SK-N-SH (cell line): ENCODE results near the gene SEC24D. TPM values are rescaled to one million over a fixed set of nuclear protein-coding genes. Genes with fewer than 3 reads are reported as not detected.

Source experiments
- CTCF ChIA-PET: fragments of 300-600, 350-600 bp; formaldehyde crosslinking; extraction: SDS; loops from one replicate; lab custom pipeline; 2021; lab: Yijun Ruan, JAX
- POLR2A ChIA-PET: fragments of 350-600 bp; sonication (Branson Sonifier 250); formaldehyde crosslinking; extraction: SDS; loops from one replicate; lab custom pipeline; 2020; ENCODE audit warnings: antibody characterized with exemption, inconsistent platforms; lab: Yijun Ruan, JAX
- DNase-seq: peaks from one replicate; pipeline ENCODE4 v3.0.0; 2012
- H2AFZ ChIP-seq: fragments of 200-600 bp; sonication (generic); 2 replicates; pipeline ENCODE4 v1.8.1; 2016; ENCODE audit warnings: antibody characterized with exemption, mild to moderate bottlenecking, low read depth
- H3F3A ChIP-seq: fragments of 200-600 bp; sonication (generic); replicated peaks from 2 replicates; pipeline ENCODE3; 2016; ENCODE audit warnings: antibody characterized with exemption, mild to moderate bottlenecking; ENCODE audit not compliant: insufficient read depth
- H3K27ac ChIP-seq, 2 experiments: fragments of 200-500 bp in 1 of 2; fragments of 200-600 bp in 1 of 2; sonication (Bioruptor generic) in 1 of 2; sonication (generic), shearing (Covaris generic) in 1 of 2; 2 replicates each; pipeline versions ENCODE4 v1.5.1 to v1.6.1; 2014 to 2016; ENCODE audit warnings: low read depth in 2 of 2, inconsistent platforms in 1 of 2, low read length in 1 of 2, mild to moderate bottlenecking in 1 of 2, mixed read lengths in 1 of 2
- H3K27me3 ChIP-seq: fragments of 200-600 bp; sonication (generic), shearing (Covaris generic); 2 replicates; pipeline ENCODE4 v1.6.1; 2016; ENCODE audit warnings: mixed run types; ENCODE audit not compliant: insufficient read depth
- H3K36me3 ChIP-seq, 2 experiments: fragments of 200-500 bp in 1 of 2; fragments of 200-600 bp in 1 of 2; sonication (Bioruptor generic) in 1 of 2; sonication (generic) in 1 of 2; replicated peaks in 1 of 2; 2 replicates each; pipeline versions ENCODE3 to v1.5.1; 2014 to 2016; ENCODE audit warnings: low read length in 1 of 2, mild to moderate bottlenecking in 1 of 2; ENCODE audit not compliant: insufficient read depth in 2 of 2, control insufficient read depth in 1 of 2
- H3K4me1 ChIP-seq, 2 experiments: fragments of 200-500 bp in 1 of 2; fragments of 200-600 bp in 1 of 2; sonication (Bioruptor generic) in 1 of 2; sonication (generic), shearing (Covaris generic) in 1 of 2; 2 replicates each; pipeline versions ENCODE4 v1.5.1 to v1.6.1; 2014 to 2016; ENCODE audit warnings: low read depth in 1 of 2, low read length in 1 of 2, mixed run types in 1 of 2; ENCODE audit not compliant: insufficient read depth in 2 of 2, control insufficient read depth in 1 of 2
- H3K4me2 ChIP-seq: fragments of 200-600 bp; sonication (generic), shearing (Covaris generic); 2 replicates; pipeline ENCODE4 v1.6.1; 2017; ENCODE audit warnings: mixed run types
- H3K4me3 ChIP-seq, 2 experiments: fragments of 200-500 bp in 1 of 2; fragments of 200-600 bp in 1 of 2; sonication (Bioruptor generic) in 1 of 2; sonication (generic), shearing (Covaris generic) in 1 of 2; 2 replicates each; pipeline versions ENCODE4 v1.5.1 to v1.8.1; 2014 to 2016; ENCODE audit warnings: low read depth in 2 of 2, inconsistent platforms in 1 of 2, low read length in 1 of 2, mild to moderate bottlenecking in 1 of 2, mixed read lengths in 1 of 2, moderate library complexity in 1 of 2
- H3K79me2 ChIP-seq: fragments of 200-600 bp; sonication (generic); 2 replicates; pipeline ENCODE4 v1.8.1; 2017; ENCODE audit warnings: mild to moderate bottlenecking; ENCODE audit not compliant: insufficient read depth
- H3K9ac ChIP-seq: fragments of 200-600 bp; sonication (generic); 2 replicates; pipeline ENCODE4 v1.6.1; 2017; ENCODE audit warnings: mixed run types
- H3K9me2 ChIP-seq: fragments of 200-600 bp; sonication (generic); 2 replicates; pipeline ENCODE4 v1.6.1; 2017; ENCODE audit warnings: mixed run types
- H3K9me3 ChIP-seq: fragments of 200-600 bp; sonication (generic); 2 replicates; pipeline ENCODE4 v1.6.1; 2017; ENCODE audit warnings: mixed run types, mild to moderate bottlenecking, moderate library complexity
- H4K20me1 ChIP-seq: fragments of 200-600 bp; sonication (generic); 2 replicates; pipeline ENCODE4 v1.6.1; 2017; ENCODE audit warnings: mild to moderate bottlenecking, mixed run types; ENCODE audit not compliant: insufficient read depth
- CHD2 ChIP-seq: fragments of 150-350 bp; IDR thresholded peaks from 2 replicates; pipeline ENCODE4 v1.6.1; 2018; ENCODE audit warnings: low read length; ENCODE audit not compliant: partially characterized antibody
- CTCF ChIP-seq: fragments of 200-600 bp; sonication (generic); IDR thresholded peaks from 2 replicates; pipeline ENCODE4 v1.6.1; 2017; ENCODE audit warnings: antibody characterized with exemption, mild to moderate bottlenecking, moderate library complexity
- ELF1 ChIP-seq: IDR thresholded peaks from 2 replicates; pipeline ENCODE4 v1.4.0; 2012
- EP300 ChIP-seq, 2 experiments: IDR thresholded peaks; 2 replicates each; pipeline versions ENCODE4 v1.4.0 to v1.6.1; 2012; ENCODE audit warnings: borderline replicate concordance in 1 of 2, low read depth in 1 of 2, low read length in 1 of 2
- FOXM1 ChIP-seq: IDR thresholded peaks from 2 replicates; pipeline ENCODE4 v1.4.0; 2012; ENCODE audit warnings: low read depth, mild to moderate bottlenecking
- GABPA ChIP-seq: IDR thresholded peaks from 2 replicates; pipeline ENCODE4 v1.4.0; 2012; ENCODE audit warnings: low read depth, mild to moderate bottlenecking
- JUND ChIP-seq: IDR thresholded peaks from 2 replicates; pipeline ENCODE4 v1.4.0; 2012
- NFIC ChIP-seq: IDR thresholded peaks from 2 replicates; pipeline ENCODE4 v1.4.0; 2012; ENCODE audit warnings: borderline replicate concordance
- NRF1 ChIP-seq: IDR thresholded peaks from 2 replicates; pipeline ENCODE4 v1.6.1; 2012; ENCODE audit warnings: low read depth, mild to moderate bottlenecking, low read length
- PBX3 ChIP-seq: IDR thresholded peaks from 2 replicates; pipeline ENCODE4; 2012
- POLR2AphosphoS5 ChIP-seq: IDR thresholded peaks from 2 replicates; pipeline ENCODE4 v1.6.1; 2012; ENCODE audit warnings: low read depth, low read length
- RAD21 ChIP-seq: IDR thresholded peaks from 2 replicates; pipeline ENCODE4 v1.6.1; 2012; ENCODE audit warnings: mild to moderate bottlenecking, low read length
- RCOR1 ChIP-seq: fragments of 150-350 bp; IDR thresholded peaks from 2 replicates; pipeline ENCODE4 v1.6.1; 2017; ENCODE audit warnings: antibody characterized with exemption, low read length
- SMC3 ChIP-seq: IDR thresholded peaks from 2 replicates; pipeline ENCODE4 v1.6.1; 2012; ENCODE audit warnings: low read depth, low read length, improper control_type of control experiment
- TCF12 ChIP-seq: IDR thresholded peaks from 2 replicates; pipeline ENCODE4 v1.4.0; 2012
- USF2 ChIP-seq: fragments of 150-350 bp; IDR thresholded peaks from 2 replicates; pipeline ENCODE4 v1.6.1; 2017; ENCODE audit warnings: antibody characterized with exemption, low read length, low read depth, borderline replicate concordance
- WGBS: methylation state at CpG from one replicate; pipeline ENCODE4 v1.1.6; 2017; ENCODE audit warnings: low lambda C conversion rate; 5-methylcytosine and 5-hydroxymethylcytosine counted together
- polyA plus RNA-seq, 3 experiments: library from polyadenylated mRNA; depleted of rRNA; stranded (reverse); fragments of >200 nt; gene quantifications; 2 replicates each; pipeline ENCODE4 v1.2.3, GENCODE V29; 2012
- TF ChIP-seq, protein P1 (sequence below): IDR thresholded peaks from 2 replicates; pipeline ENCODE4 v1.4.0; 2012; ENCODE audit warnings: low read depth
- TF ChIP-seq, protein P2 (sequence below): IDR thresholded peaks from 2 replicates; pipeline ENCODE4 v1.6.1; 2012; ENCODE audit warnings: mild to moderate bottlenecking, low read depth, low read length, moderate library complexity

SEC24D gene
- polyA plus RNA-seq, 1 of the 3 experiments (the other 2 are of a cell fraction), result 32.2 TPM

DNA sequence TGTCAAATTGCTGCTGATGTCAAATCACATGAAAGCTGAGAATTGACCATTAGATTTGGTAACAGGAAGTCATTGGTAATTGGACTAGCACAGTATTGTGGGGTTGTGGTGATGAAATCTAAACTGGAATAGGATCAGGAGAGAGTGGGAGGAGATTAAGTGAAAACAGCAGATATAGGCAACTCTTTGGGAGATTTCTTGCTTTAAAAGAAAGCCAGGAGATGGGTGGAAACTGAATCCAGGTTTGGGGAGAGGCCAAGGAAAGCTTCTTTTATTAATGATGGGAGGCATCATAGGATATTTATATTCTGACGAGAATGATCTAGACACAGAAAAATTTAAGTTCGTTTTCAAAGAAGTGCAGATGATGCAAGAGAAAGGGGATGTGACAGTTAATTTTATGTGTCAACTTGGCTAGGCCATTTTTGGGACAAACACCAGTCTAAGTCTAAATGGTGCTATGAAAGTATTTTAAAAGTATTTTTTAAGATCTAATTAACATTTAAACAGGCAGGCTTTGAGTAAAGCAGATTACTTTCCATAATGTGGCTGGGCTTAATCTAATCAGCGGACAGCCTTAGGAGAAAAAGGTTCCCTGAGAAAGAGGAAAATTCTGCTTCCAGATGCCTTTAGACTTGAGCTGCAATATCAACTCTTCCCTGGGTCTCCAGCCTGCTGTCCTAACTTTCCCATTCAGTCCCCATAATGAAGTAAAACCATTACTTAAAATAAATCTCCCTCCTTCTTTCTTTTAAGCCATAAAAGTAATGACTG lies 24.7 kb downstream of the SEC24D start:
- no peaks in the 10 kb centered on the region for H3K27me3 ChIP-seq
- DNase-seq, result no peak
- no peak overlapping the region for H3K4me3 ChIP-seq
- H3K9ac ChIP-seq, result no peak overlapping the region; the same call in 1 of the 2 replicates
- H2AFZ ChIP-seq, result no peak overlapping the region
- TF ChIP-seq TCF12, result peak; percentile 48; the same call in 1 of the 2 replicates
- TF ChIP-seq PBX3, result peak; percentile 54
- TF ChIP-seq RCOR1, result peak; percentile 22; the same call in 1 of the 2 replicates
- no peak for TF ChIP-seq USF2
- TF ChIP-seq, protein P1, sequence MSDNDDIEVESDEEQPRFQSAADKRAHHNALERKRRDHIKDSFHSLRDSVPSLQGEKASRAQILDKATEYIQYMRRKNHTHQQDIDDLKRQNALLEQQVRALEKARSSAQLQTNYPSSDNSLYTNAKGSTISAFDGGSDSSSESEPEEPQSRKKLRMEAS, result no peak
- TF ChIP-seq RAD21, result no peak
- TF ChIP-seq NRF1, result no peak
- TF ChIP-seq CTCF, result no peak
- TF ChIP-seq CHD2, result no peak
- TF ChIP-seq NFIC, result no peak
- TF ChIP-seq FOXM1, result no peak
- TF ChIP-seq JUND, result peak; percentile 40; the same call in 1 of the 2 replicates
- TF ChIP-seq, protein P2, sequence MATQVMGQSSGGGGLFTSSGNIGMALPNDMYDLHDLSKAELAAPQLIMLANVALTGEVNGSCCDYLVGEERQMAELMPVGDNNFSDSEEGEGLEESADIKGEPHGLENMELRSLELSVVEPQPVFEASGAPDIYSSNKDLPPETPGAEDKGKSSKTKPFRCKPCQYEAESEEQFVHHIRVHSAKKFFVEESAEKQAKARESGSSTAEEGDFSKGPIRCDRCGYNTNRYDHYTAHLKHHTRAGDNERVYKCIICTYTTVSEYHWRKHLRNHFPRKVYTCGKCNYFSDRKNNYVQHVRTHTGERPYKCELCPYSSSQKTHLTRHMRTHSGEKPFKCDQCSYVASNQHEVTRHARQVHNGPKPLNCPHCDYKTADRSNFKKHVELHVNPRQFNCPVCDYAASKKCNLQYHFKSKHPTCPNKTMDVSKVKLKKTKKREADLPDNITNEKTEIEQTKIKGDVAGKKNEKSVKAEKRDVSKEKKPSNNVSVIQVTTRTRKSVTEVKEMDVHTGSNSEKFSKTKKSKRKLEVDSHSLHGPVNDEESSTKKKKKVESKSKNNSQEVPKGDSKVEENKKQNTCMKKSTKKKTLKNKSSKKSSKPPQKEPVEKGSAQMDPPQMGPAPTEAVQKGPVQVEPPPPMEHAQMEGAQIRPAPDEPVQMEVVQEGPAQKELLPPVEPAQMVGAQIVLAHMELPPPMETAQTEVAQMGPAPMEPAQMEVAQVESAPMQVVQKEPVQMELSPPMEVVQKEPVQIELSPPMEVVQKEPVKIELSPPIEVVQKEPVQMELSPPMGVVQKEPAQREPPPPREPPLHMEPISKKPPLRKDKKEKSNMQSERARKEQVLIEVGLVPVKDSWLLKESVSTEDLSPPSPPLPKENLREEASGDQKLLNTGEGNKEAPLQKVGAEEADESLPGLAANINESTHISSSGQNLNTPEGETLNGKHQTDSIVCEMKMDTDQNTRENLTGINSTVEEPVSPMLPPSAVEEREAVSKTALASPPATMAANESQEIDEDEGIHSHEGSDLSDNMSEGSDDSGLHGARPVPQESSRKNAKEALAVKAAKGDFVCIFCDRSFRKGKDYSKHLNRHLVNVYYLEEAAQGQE, result no peak
- TF ChIP-seq SMC3, result no peak
- TF ChIP-seq EP300 (IDR thresholded peaks at IDR 0.05; ENCODE audit: borderline replicate concordance in 1 of 2, low read depth in 1 of 2, low read length in 1 of 2), result peak; percentile 12 to 32; a peak in 1 of 4 replicates
- no peak for TF ChIP-seq GABPA
- no peak for TF ChIP-seq POLR2AphosphoS5
- no peak for TF ChIP-seq ELF1
- H3K36me3 ChIP-seq, result peaks cover 60 to 85% of the 10 kb centered on the region in 2 experiments
- H3K9me3 ChIP-seq, result no peaks in the 10 kb centered on the region
- peaks cover 91% of the 10 kb centered on the region for H3K79me2 ChIP-seq
- H3K27ac ChIP-seq, result peak overlapping the region; percentile 71 to 84
- no peaks in the 10 kb centered on the region for H3K9me2 ChIP-seq
- 51% methylated on average over 3 of the region's 3 CpGs for WGBS
- POLR2A ChIA-PET, result no interaction called here
- H3K4me2 ChIP-seq, result no peak overlapping the region; the same call in 1 of the 2 replicates
- peaks cover 14 to 24% of the 10 kb centered on the region in 2 experiments; a peak in 3 of 4 replicates for H3K4me1 ChIP-seq
- CTCF ChIA-PET, result no interaction called here
- H4K20me1 ChIP-seq, result peaks cover 2% of the 10 kb centered on the region; the same call in 1 of the 2 replicates
- peaks cover 27% of the 10 kb centered on the region for H3F3A ChIP-seq
